GM19397 (cell line): Measurements from ENCODE around the gene CLIC6.
"Not testable (repeated sequence)": the region's sequence is repeated elsewhere in the genome, so short reads cannot be mapped to it uniquely, and the experiment has no call there.

Experiments
- ATAC-seq: cut with Tn5 transposase; IDR thresholded peaks from one replicate; pipeline ENCODE4 v1.9.1; 2021; ENCODE audit warnings: mild to moderate bottlenecking, moderate library complexity; ENCODE audit not compliant: unreplicated experiment

CLIC6 gene

GRCh38 chr21:34691390-34692032, 22.7 kb downstream of the CLIC6 start:
- no peak for ATAC-seq

GRCh38 chr21:34692458-34693020, 23.7 kb downstream of the CLIC6 start:
- ATAC-seq, result no peak

- no peak for ATAC-seq
These were observed 24.5 kb downstream of the CLIC6 start for GRCh38 chr21:34693192-34693810.

GRCh38 chr21:34695434-34695833, 26.6 kb downstream of the CLIC6 start:
- ATAC-seq, result peak; percentile 57

GRCh38 chr21:34696121-34696520, 27.3 kb downstream of the CLIC6 start:
- no peak for ATAC-seq

- no peak for ATAC-seq
These were observed 29.0 kb downstream of the CLIC6 start for GRCh38 chr21:34697826-34698225.

GRCh38 chr21:34698270-34699015, 29.6 kb downstream of the CLIC6 start:
- no peak for ATAC-seq

GRCh38 chr21:34700605-34701004, 31.8 kb downstream of the CLIC6 start:
- ATAC-seq, result no peak

GRCh38 chr21:34701726-34702125, 32.9 kb downstream of the CLIC6 start:
- ATAC-seq, result no peak

GRCh38 chr21:34702341-34703170, 33.8 kb downstream of the CLIC6 start:
- no peak for ATAC-seq

GRCh38 chr21:34703571-34703970, 34.8 kb downstream of the CLIC6 start:
- no peak for ATAC-seq

GRCh38 chr21:34704119-34704518, 35.3 kb downstream of the CLIC6 start:
- ATAC-seq, result no peak

GRCh38 chr21:34705011-34705410, 36.2 kb downstream of the CLIC6 start:
- ATAC-seq, result no peak

- ATAC-seq, result no peak
These were observed 37.5 kb downstream of the CLIC6 start for GRCh38 chr21:34706337-34706736.

GRCh38 chr21:34707876-34708325, 39.1 kb downstream of the CLIC6 start:
- ATAC-seq, result peak; percentile 81

- no peak for ATAC-seq
These were observed 44.8 kb downstream of the CLIC6 start for GRCh38 chr21:34713621-34714020.

- ATAC-seq, result no peak
These were observed 46.7 kb downstream of the CLIC6 start for GRCh38 chr21:34715518-34715917.

GRCh38 chr21:34715985-34716596, 47.3 kb downstream of the CLIC6 start:
- ATAC-seq, result no peak

GRCh38 chr21:34718529-34718928, 49.7 kb downstream of the CLIC6 start:
- ATAC-seq, result not testable (repeated sequence)

- ATAC-seq, result no peak
These were observed 54.0 kb downstream of the CLIC6 start for GRCh38 chr21:34722684-34723300.
